T-cell (primary cell): Measurements from ENCODE around the gene ST13. TPM values are rescaled to one million over a fixed set of nuclear protein-coding genes. Genes with fewer than 3 reads are reported as not detected.

Source experiments
- ATAC-seq, 4 experiments: fragments of 200-7000 bp in 3 of 4; fragments of 150-1000 bp in 1 of 4; cut with Tn5 transposase; replicated peaks in 1 of 4; 1 replicate in 3 of 4; 2 replicates in 1 of 4; pipeline ENCODE4 v1.10.0; 2021; ENCODE audit warnings: moderate library complexity in 3 of 4, mild to moderate bottlenecking in 2 of 4, moderate number of reproducible peaks in 1 of 4
- CTCF ChIA-PET, 2 donors: fragments of 300-600 bp; sonication (Branson Sonifier 250); formaldehyde crosslinking; loops; one replicate each; lab custom pipeline; 2022; ENCODE audit warnings: antibody characterized with exemption in 2 of 2; lab: Charles Lee
- POLR2A ChIA-PET, 2 donors: fragments of 300-600 bp; sonication (Branson Sonifier 250); formaldehyde crosslinking; loops; one replicate each; lab custom pipeline; 2022; ENCODE audit warnings: antibody characterized with exemption in 2 of 2; lab: Charles Lee
- DNase-seq, 35 experiments: peaks; one replicate each; pipeline versions ENCODE4 v3.0.0 to v3.0.0-alpha.2; 2013 to 2023
- H3K27ac ChIP-seq: one replicate; pipeline ENCODE4 v1.5.1; 2013; ENCODE audit warnings: low read length
- H3K27me3 ChIP-seq, 2 experiments: replicated peaks in 1 of 2; 1 replicate in 1 of 2; 2 replicates in 1 of 2; pipeline versions ENCODE4 v1.6.1 to v1.7.0; 2013; ENCODE audit warnings: low read length in 1 of 2, mixed read lengths in 1 of 2; ENCODE audit not compliant: control insufficient read depth in 2 of 2, insufficient read depth in 2 of 2; ENCODE audit errors: extremely low read depth in 1 of 2
- H3K36me3 ChIP-seq, 2 donors: 1 replicate in 1 of 2; 2 replicates in 1 of 2; pipeline versions ENCODE4 v1.6.1 to v1.7.0; 2013; ENCODE audit warnings: low read length in 1 of 2; ENCODE audit not compliant: control insufficient read depth in 2 of 2, insufficient read depth in 1 of 2; ENCODE audit errors: extremely low read depth in 1 of 2
- H3K4me1 ChIP-seq, 2 experiments: 1 replicate in 1 of 2; 2 replicates in 1 of 2; pipeline versions ENCODE4 v1.6.1 to v1.7.0; 2013; ENCODE audit warnings: low read length in 2 of 2, mixed read lengths in 1 of 2; ENCODE audit not compliant: insufficient read depth in 2 of 2, control insufficient read depth in 1 of 2; ENCODE audit errors: extremely low read depth in 1 of 2
- H3K4me3 ChIP-seq, 2 donors: 1 replicate in 1 of 2; 2 replicates in 1 of 2; pipeline versions ENCODE4 v1.5.1 to v1.7.0; 2013; ENCODE audit warnings: mild to moderate bottlenecking in 2 of 2, low read length in 1 of 2, moderate library complexity in 1 of 2; ENCODE audit not compliant: control insufficient read depth in 1 of 2; ENCODE audit errors: extremely low read depth in 1 of 2
- H3K9me3 ChIP-seq: 2 replicates; pipeline ENCODE4 v1.7.0; 2013
- H3K27ac Mint-ChIP-seq, 2 donors: one replicate each; pipeline ENCODE4 v1.8.0; 2020 to 2021; ENCODE audit warnings: mild to moderate bottlenecking in 2 of 2, mixed read lengths in 2 of 2
- H3K27me3 Mint-ChIP-seq, 2 donors: one replicate each; pipeline ENCODE4 v1.8.0; 2021 to 2022; ENCODE audit warnings: mixed read lengths in 2 of 2
- H3K36me3 Mint-ChIP-seq: one replicate; pipeline ENCODE4 v1.8.0; 2021; ENCODE audit warnings: mixed read lengths
- H3K4me1 Mint-ChIP-seq, 3 donors: one replicate each; pipeline ENCODE4 v1.8.0; 2020 to 2022; ENCODE audit warnings: mixed read lengths in 3 of 3, mild to moderate bottlenecking in 1 of 3
- H3K4me3 Mint-ChIP-seq, 3 donors: one replicate each; pipeline ENCODE4 v1.8.0; 2020 to 2022; ENCODE audit warnings: mild to moderate bottlenecking in 3 of 3, mixed read lengths in 3 of 3, moderate library complexity in 3 of 3
- H3K9me3 Mint-ChIP-seq, 3 donors: one replicate each; pipeline ENCODE4 v1.8.0; 2020 to 2022; ENCODE audit warnings: mixed read lengths in 3 of 3
- WGBS: methylation state at CpG from one replicate; pipeline ENCODE4 v1.1.5; 2013; ENCODE audit warnings: missing lambda C conversion rate; ENCODE audit not compliant: insufficient coverage; 5-methylcytosine and 5-hydroxymethylcytosine counted together
- total RNA-seq, 35 experiments: library from RNA in 6 of 35; stranded (reverse) in 6 of 35; fragments of 120-200 nt in 1 of 35; gene quantifications; one replicate each; pipeline versions ENCODE4 v1.2.1 to v1.2.4 and lab custom pipeline; 2013 to 2026

Gene ST13
- total RNA-seq, 5 donors from 2014 or later (not counting 1 experiment from before 2014, with no cell fraction given): 135 to 186 (median 140) TPM

DNA sequence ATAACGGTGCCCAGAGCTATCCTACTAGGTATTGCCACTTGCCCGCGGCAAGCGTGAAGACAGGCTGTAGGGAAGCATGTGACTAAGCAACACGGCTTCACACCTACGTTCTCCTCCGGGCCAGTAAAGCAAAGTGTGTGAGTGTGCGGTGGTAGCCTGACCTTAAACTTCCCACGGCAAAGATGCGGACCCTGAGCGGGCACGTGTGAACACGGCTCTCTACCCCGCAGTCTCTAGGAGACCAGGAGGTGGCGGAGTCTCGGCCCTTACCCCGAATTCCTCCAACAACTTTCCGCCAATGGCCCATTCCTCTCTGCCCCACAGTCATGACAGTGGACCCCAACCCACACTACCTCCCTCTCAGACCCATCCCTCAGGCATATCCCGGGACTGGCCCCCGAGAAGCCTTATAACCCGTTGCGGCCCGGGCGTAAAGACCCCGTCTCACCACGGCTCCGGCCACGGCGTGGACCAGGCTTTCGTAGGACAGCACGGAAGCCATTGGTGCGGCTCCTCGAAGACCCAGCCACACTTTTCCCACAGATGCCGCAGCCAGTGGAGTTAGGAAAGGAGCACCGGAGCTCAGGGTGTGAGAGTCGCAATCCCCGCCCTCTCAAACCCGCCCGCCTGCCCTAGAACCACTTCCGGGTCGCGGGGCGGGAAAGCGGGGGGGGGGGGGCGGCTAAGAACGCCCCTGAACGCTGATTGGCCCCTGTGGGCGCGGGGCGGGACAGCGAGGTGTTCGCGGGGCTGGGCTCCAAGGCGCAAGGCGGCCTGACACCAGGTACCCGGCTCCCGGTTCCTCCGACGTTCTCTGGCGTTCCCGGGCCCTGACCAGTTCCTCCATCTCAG, 37.5 kb downstream of the ST13 start, which contains the start of gene SLC25A17:
Gene SLC25A17, minus strand, starts transcription at position 600 of the 852 bp plus-strand sequence. Its CDS starts 98 bp downstream, at position 502.
- Histone ChIP-seq H3K4me3 (peak within 1 kb of the TSS; percentile 79 to 84), H3K27me3 (no peaks in the 10 kb centered on the region), H3K4me1 (peaks cover 11 to 23% of the 10 kb centered on the region in 2 experiments), H3K27ac (peak within 1 kb of the TSS; percentile 32), H3K36me3 (peaks cover 3 to 5% of the 10 kb centered on the region in 2 donors), H3K9me3 (no peaks in the 10 kb centered on the region)
- ChIA-PET CTCF (interaction anchor here (0.6 to 0.7 kb wide), 8 partner anchors 36 to 1317 kb away, joined by 3 to 4 read pairs (median 3); partner anchors contain the start of genes MIEF1 (in 1 of the 2) and PHF5A (in 1 of the 2)), POLR2A (interaction anchor here in 1 of 2 donors (0.6 to 1.2 kb wide), 3 partner anchors 38 to 697 kb away, joined by 3 to 7 read pairs (median 3); partner anchors contain the start of genes ST13 and XPNPEP3)
- whole genome bisulfite sequencing: under 1% methylated on average over 36 of the region's 61 CpGs
- ATAC-seq (peak; percentile 92 to 97 (median 94)), DNase-seq (peak; percentile 73 to 92 (median 85))
- Mint-ChIP-seq H3K4me1 (peaks cover 33 to 39% (median 39%) of the 10 kb centered on the region in 3 donors), H3K9me3 (no peaks in the 10 kb centered on the region), H3K27me3 (no peaks in the 10 kb centered on the region), H3K4me3 (peak within 1 kb of the TSS; percentile 70 to 97 (median 94)), H3K36me3 (peaks cover 20% of the 10 kb centered on the region), H3K27ac (peak within 1 kb of the TSS; percentile 80 to 90)

DNA sequence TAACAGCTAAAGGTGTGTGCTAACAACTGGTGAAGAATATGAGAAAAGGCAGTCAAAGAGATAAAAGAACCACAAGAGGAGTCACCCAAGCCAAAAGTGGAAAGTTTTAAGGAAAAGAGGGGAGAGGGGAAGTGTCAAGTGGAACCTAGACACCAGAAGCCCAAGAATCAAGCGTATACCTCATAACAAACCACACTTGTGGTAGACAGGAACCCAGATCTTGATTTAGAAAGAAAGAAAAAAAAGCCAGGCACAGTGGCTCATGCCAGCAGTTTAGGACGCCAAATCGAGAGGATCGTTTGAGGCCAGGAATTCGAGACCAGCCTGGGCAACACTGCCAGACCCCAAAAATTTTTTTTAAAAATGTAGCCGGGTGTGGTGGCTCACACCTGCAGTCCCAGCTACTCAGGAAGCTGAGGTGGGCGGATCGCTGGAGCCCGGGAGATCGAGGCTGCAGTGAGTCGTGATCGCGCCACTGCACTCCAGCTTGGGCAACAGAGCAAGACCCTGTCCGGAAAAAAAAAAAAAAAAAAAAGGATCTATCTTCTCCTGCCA, 38.2 kb downstream of the ST13 start:
- Histone ChIP-seq H3K36me3 (peaks cover 0 to 5% of the 10 kb centered on the region in 2 donors), H3K4me1 (peaks cover 11 to 23% of the 10 kb centered on the region in 2 experiments), H3K9me3 (no peaks in the 10 kb centered on the region), H3K4me3 (peak overlapping the region; percentile 79 to 84), H3K27me3 (no peaks in the 10 kb centered on the region), H3K27ac (peak overlapping the region; percentile 32)
- POLR2A ChIA-PET: interaction anchor here in 1 of 2 donors (0.7 kb wide), 1 partner anchor 696 kb away, joined by 3 read pairs; no protein-coding TSS in a partner anchor
- WGBS: 2% methylated on average over 10 of the region's 14 CpGs
- H3K4me3 Mint-ChIP-seq: peak overlapping the region; percentile 70 to 97 (median 94)
- H3K27ac Mint-ChIP-seq: peak overlapping the region; percentile 80 to 90
- no peaks in the 10 kb centered on the region for H3K27me3 Mint-ChIP-seq
- ATAC-seq (peak in 2 of 4 experiments; percentile 2), DNase-seq (peak in 3 of 35 experiments; percentile 3 to 49 (median 7))
- peaks cover 16% of the 10 kb centered on the region for H3K36me3 Mint-ChIP-seq
- CTCF ChIA-PET: interaction anchor here (0.6 to 0.7 kb wide), 6 partner anchors 37 to 1316 kb away, joined by 3 to 4 read pairs (median 3); partner anchors contain the start of gene MIEF1 (in 1 of the 2)
- H3K4me1 Mint-ChIP-seq: peaks cover 35 to 42% (median 41%) of the 10 kb centered on the region in 3 donors
- H3K9me3 Mint-ChIP-seq: no peaks in the 10 kb centered on the region

DNA sequence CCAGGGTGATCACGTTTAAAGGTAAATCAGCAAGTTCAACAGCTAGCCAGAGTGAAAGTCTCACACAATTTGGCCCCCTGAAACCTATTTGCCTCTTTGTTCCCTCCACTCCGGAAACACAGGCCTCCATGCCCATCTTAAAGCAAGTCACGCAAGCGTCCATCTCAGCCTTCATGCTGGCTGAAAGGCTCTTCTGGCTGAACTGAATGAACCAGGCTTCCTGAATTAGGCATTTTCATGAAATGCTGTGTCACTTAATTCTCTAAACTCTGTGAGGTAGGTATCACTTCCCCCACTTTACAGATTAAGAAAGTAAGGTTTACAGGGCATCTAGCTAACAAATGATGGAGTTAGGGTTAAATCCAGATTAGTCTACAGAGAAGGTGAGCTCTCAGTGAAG, 38.7 kb downstream of the ST13 start:
- Histone ChIP-seq H3K27me3 (no peaks in the 10 kb centered on the region), H3K4me1 (peaks cover 11 to 23% of the 10 kb centered on the region in 2 experiments), H3K27ac (no peak overlapping the region), H3K4me3 (no peak overlapping the region), H3K9me3 (no peaks in the 10 kb centered on the region), H3K36me3 (peaks cover 3 to 5% of the 10 kb centered on the region in 2 donors)
- ChIA-PET POLR2A (no interaction called here), CTCF (interaction anchor here (0.6 kb wide), 3 partner anchors 81 to 359 kb away, joined by 3 to 4 read pairs (median 4); no protein-coding TSS in a partner anchor)
- no peak for DNase-seq
- Mint-ChIP-seq H3K4me3 (peak overlapping the region; percentile 70 to 97 (median 94)), H3K9me3 (no peaks in the 10 kb centered on the region), H3K36me3 (peaks cover 13% of the 10 kb centered on the region), H3K4me1 (peaks cover 35 to 42% (median 41%) of the 10 kb centered on the region in 3 donors), H3K27ac (peak overlapping the region; percentile 11 to 37), H3K27me3 (no peaks in the 10 kb centered on the region)
- WGBS: 85% methylated on average over 4 of the region's 4 CpGs
- ATAC-seq: no peak

DNA sequence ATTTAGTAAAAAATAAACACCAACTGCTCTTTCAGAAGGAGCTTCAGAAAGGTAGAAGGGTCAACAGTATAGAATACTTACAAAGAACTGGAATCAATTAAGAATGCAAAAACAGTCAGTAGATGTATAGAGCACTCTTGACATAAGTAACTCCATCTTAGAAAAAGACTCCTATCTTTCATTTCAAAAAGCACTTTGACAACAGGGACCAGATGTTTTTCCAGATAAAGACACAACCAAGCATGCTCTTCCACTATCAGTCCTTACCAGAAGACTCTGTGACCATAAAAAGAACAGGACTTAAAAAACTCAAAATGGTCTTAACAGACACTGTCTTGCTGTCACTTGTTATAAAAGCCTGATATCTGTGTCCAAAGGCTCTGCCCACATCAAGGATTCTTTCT, 42.5 kb downstream of the ST13 start:
- Mint-ChIP-seq H3K9me3 (no peaks in the 10 kb centered on the region), H3K4me1 (peaks cover 32 to 48% (median 40%) of the 10 kb centered on the region in 3 donors), H3K36me3 (peaks cover 18% of the 10 kb centered on the region), H3K27ac (no peak overlapping the region), H3K27me3 (no peaks in the 10 kb centered on the region), H3K4me3 (no peak overlapping the region)
- Histone ChIP-seq H3K27ac (no peak overlapping the region), H3K27me3 (no peaks in the 10 kb centered on the region), H3K4me3 (no peak overlapping the region), H3K4me1 (peaks cover 6 to 17% of the 10 kb centered on the region in 2 experiments), H3K9me3 (no peaks in the 10 kb centered on the region), H3K36me3 (peaks cover 4 to 5% of the 10 kb centered on the region in 2 donors)
- POLR2A ChIA-PET: interaction anchor here in 1 of 2 donors (1.0 kb wide), 1 partner anchor 1936 kb away, joined by 3 read pairs; no protein-coding TSS in a partner anchor
- CTCF ChIA-PET: no interaction called here
- DNase-seq (no peak), ATAC-seq (no peak)

DNA sequence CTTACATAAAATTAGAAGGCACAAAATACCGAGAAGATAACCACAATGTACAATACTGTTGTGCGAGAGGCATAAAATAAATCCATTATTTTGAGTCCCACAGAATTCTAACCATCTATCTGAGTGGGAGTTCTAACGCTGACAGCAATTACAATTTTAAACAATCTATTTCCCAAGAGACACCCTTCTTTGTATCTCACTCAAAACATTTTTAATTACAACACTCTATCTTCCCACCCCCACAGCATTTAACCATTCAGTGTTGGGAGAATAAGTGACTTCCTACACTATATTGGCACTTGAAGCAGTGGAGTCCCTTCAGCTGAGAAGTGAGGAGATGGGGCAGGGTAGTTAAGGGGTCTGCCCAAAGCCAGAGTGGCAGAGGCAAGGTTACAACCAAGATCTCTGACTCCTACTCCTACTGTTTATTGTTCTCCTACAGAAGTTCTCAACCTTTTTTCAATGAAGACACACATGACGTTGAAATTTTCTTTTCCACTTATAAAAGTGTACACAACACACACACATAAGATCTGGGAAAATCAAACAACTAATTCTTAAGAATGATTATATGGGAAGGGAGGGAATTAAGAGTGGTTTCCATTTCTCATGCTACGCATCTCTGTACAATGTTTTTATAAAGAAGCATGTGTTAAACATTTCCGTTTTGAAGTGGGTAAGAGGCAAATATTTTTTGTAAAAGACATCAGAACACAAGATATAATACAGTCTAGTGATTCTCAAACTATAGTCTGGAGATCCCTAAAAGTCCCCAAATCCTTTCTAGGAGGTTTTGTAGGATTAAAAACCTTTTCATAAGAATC, 48.2 kb downstream of the ST13 start:
- Mint-ChIP-seq H3K9me3 (no peaks in the 10 kb centered on the region), H3K4me3 (no peak overlapping the region), H3K27me3 (no peaks in the 10 kb centered on the region), H3K27ac (no peak overlapping the region), H3K36me3 (peaks cover 15% of the 10 kb centered on the region), H3K4me1 (peaks cover 5 to 25% (median 17%) of the 10 kb centered on the region in 3 donors)
- ATAC-seq (no peak), DNase-seq (no peak)
- Histone ChIP-seq H3K36me3 (peaks cover 0 to 7% of the 10 kb centered on the region in 2 donors), H3K4me3 (no peak overlapping the region), H3K9me3 (no peaks in the 10 kb centered on the region), H3K4me1 (no peaks in the 10 kb centered on the region), H3K27ac (no peak overlapping the region), H3K27me3 (no peaks in the 10 kb centered on the region)
- ChIA-PET CTCF (interaction anchor here (0.6 to 1.4 kb wide), 2 partner anchors 125 to 398 kb away, joined by 4 read pairs; no protein-coding TSS in a partner anchor), POLR2A (no interaction called here)
- WGBS: 20% methylated on average over 1 of the region's 6 CpGs
